Keratinocyte (primary cell): ENCODE measurements around the gene FTSJ3.

Source experiments
- EZH2 ChIP-seq: IDR thresholded peaks from one replicate; pipeline ENCODE4 v1.6.1; 2012; ENCODE audit warnings: inconsistent platforms, mild to moderate bottlenecking, low read length, moderate library complexity
- TF ChIP-seq, protein P1 (sequence below), 3 experiments: IDR thresholded peaks in 1 of 3; conservative IDR thresholded peaks in 1 of 3; optimal IDR thresholded peaks in 1 of 3; 2 replicates in 2 of 3; 3 replicates in 1 of 3; pipeline versions ENCODE3 to v1.5.1; 2011; ENCODE audit warnings: low read length in 3 of 3, mild to moderate bottlenecking in 3 of 3, moderate library complexity in 2 of 3, control low read depth in 1 of 3, inconsistent platforms in 1 of 3; ENCODE audit not compliant: insufficient read depth in 2 of 3; ENCODE audit errors: extremely low read depth in 1 of 3

DNA sequence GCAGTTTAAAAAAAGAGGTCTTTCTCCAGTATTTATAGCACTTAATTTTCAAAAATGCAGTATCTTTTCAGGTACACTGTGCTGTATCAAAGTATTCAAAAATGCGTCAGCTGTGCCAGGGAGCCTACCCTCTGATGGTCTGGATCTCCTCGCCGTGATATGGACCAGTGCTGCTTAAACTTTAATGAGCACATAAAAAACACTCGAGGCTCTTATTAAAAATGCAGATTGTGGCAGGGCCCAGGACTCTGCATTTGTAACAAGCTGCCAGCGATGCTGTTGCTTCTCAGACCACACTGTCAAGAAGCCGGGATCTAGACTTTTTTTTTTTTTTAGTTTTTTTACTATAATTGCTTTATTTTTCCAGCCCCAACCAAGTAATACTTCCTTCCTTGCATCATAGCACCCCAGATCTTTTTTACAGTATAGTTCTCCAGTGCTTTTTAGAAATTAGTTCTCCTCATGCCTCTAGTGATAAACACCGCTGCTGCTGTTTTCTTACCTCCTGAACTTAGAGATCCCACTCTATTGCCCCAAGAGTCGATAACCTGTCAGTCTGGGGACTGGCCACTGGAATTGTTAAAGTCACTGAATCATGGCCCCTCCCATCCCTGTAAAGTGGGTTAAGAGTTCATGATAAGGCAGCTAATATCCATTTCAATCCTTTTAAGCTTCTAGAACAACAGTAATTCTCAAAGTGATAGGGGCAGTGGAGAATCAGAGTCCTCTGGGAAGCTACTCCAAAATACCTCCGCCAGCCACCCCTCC, 16.6 kb upstream of the FTSJ3 start:
- TF ChIP-seq, protein P1, sequence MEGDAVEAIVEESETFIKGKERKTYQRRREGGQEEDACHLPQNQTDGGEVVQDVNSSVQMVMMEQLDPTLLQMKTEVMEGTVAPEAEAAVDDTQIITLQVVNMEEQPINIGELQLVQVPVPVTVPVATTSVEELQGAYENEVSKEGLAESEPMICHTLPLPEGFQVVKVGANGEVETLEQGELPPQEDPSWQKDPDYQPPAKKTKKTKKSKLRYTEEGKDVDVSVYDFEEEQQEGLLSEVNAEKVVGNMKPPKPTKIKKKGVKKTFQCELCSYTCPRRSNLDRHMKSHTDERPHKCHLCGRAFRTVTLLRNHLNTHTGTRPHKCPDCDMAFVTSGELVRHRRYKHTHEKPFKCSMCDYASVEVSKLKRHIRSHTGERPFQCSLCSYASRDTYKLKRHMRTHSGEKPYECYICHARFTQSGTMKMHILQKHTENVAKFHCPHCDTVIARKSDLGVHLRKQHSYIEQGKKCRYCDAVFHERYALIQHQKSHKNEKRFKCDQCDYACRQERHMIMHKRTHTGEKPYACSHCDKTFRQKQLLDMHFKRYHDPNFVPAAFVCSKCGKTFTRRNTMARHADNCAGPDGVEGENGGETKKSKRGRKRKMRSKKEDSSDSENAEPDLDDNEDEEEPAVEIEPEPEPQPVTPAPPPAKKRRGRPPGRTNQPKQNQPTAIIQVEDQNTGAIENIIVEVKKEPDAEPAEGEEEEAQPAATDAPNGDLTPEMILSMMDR (optimal IDR thresholded peaks at IDR 0.05 in 1 of 3, IDR thresholded peaks at IDR 0.05 in 1 of 3, conservative IDR thresholded peaks at IDR 0.05 in 1 of 3; ENCODE audit: extremely low read depth in 1 of 3, insufficient read depth in 2 of 3, low read length in 3 of 3) = no peak
- no peak for TF ChIP-seq EZH2
